Stimulated activated CD4-positive, alpha-beta T cell treated with anti-CD3 and anti-CD28 coated beads, Interleukin-2, amount 100 ng/mL, for 24 hours (primary cell): ENCODE measurements around the gene MROH8.
"Not testable (repeated sequence)": the region's sequence is repeated elsewhere in the genome, so short reads cannot be mapped to it uniquely, and the experiment has no call there.

Experiments
- DNase-seq, 2 donors: peaks; one replicate each; pipeline ENCODE4 v3.0.0-alpha.2; 2020

The MROH8 gene

DNA sequence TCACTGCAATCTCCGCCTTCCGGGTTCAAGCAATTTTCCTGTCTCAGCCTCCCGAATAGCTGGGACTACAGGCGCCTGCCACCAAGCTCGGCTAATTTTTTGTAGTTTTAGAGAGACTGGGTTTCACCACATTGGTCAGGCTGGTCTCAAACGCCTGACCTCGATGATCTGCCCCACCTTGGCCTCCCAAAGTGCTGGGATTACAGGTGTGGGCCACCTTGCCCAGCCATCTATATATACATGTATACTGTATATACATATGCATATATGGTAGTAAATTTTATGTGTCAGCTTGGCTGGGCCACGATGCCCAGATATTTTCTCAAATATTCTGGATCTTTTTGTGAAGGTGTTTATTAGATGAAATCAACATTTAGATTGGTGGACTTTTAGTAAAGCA is 102.3 kb downstream of the MROH8 start:
- DNase-seq = no peak

DNA sequence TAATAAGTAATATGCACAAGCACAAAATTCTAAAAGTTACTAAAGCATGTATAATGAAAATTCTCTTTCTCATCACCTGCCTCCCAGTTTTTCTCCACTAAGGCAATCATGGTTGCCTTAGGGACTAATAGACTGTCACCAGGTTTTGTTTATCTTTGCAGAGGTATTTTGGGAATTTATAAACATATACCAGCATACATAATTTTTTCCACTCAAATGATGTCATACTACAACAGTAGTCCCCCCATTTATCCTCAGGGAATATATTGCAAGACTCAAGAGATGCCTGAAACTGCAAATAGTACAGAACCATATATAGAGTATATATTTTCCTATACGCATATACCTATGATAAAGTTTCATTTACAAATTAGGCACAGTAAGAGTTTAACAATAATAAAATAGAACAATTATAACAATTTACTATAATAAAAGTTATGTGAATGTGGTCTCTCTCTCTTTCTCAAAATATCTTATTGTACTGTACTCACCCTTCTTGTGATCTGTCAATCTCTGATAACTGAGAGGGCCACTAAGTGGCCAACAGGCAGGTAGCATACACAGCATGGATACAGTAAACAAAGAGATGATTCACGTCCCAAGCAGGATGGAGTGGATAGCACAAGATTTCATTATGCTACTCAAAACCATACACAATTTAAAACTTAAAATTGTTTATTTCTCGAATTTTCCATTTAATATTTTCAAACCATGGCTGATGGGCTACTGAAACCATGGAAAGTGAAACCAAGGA is 103.2 kb downstream of the MROH8 start:
- no peak for DNase-seq

DNA sequence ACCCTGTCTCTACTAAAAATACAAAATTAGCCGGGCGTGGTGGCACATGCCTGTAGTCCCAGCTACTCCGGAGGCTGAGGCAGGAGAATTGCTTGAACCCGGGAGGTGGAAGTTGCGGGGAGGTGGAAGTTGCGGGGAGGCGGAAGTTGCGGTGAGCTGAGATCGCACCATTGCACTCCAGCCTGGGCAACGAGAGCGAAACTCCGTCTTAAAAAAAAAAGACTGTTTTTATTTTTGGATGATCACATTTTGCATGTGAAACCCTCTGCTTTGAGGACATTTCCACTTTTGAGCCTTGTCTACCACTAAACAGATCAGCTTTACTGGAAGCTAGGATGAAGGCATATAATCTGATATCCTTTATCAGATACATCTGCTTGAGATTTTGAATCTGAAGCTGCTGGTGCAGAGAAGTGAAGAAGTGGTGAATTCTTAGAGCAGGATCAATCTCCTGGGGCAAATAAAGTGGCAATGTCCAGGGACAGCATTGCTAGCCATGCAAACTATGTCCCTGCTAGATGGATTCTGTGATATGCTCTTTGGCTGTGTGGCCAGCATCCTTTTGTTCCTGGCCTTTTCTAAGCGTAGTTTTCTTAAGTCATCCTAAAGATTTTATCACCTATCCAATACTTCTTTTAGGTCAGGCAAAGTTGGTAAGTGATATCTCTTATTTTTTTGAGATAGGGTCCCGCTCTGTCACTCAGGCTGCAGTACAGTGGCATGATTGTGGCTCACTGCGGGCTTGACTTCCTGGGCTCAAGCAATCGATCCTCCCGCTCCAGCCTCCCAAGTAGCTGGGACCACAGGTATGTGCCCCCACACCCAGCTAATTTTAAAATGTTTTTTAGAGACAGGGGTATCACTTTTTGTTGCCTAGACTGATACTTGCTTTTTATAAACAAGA is 106.8 kb downstream of the MROH8 start:
- DNase-seq = no peak

DNA sequence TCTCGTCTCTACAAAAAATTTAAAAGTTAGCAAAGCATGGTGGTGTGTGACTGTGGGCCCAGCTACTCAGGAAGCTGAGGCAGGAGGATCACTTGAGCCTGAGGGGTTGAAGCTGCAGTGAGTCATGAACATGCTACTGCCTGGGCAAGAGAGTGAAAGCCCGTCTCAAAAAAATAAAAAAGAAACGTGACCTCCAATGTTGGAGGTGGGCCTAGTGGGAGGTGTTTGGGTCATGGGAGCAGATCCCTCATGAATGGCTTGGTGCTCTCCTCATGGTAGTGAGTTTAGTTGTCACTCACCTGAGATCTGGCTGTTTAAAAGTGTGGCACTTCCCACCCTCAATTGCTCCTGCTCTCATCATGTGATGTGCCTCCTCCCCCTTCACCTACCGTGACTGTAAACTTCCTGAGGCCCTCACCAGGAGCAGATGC is 107.9 kb downstream of the MROH8 start:
- DNase-seq = peak; percentile 10 to 28

DNA sequence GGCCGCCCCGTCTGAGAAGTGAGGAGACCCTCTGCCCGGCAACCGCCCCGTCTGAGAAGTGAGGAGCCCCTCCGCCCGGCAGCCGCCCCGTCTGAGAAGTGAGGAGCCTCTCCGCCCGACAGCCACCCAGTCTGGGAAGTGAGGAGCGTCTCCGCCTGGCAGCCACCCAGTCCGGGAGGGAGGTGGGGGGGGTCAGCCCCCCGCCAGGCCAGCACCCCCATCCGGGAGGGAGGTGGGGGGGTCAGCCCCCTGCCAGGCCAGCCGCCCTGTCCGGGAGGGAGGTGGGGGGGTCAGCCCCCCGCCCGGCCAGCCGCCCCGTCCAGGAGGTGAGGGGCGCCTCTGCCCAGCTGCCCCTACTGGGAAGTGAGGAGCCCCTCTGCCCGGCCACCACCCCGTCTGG is 109.8 kb downstream of the MROH8 start:
- DNase-seq = not testable (repeated sequence)

DNA sequence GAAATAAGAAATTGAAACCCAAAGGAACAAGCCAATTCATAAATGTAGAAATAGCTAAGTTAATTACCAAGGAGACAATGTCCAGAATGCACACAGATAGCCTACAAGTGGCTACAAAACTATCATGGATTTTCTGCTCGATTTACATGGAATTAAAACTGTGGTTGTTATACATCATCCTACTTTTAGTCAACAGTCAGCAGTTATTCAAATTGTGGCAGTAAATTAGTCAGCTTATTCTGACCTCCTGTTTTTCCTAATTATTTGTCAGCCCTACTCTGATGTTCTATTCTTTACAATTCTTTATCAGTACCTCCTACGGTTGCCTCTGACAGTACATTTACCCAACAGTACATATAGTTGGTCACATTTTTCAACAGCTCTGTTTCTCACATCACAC is 113.2 kb downstream of the MROH8 start:
- no peak for DNase-seq

DNA sequence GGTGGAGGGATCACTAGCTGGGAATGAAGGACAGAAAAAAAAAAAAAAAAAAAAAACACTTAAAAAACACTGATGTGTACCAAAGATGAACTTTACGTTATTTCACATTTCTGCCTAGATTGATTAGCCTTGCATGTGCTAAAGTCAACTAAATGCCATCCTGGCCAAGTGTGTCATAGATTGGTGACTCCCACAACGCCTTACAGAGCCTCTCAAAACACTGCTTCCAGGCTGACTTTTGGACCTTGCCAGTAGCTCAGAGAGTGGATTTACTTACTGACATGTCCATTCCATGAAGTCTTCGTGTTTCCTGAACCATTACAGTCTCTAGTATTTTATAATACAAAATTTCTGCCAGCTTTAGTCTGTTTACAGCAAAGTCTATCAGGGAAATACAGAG is 124.1 kb downstream of the MROH8 start:
- no peak for DNase-seq

DNA sequence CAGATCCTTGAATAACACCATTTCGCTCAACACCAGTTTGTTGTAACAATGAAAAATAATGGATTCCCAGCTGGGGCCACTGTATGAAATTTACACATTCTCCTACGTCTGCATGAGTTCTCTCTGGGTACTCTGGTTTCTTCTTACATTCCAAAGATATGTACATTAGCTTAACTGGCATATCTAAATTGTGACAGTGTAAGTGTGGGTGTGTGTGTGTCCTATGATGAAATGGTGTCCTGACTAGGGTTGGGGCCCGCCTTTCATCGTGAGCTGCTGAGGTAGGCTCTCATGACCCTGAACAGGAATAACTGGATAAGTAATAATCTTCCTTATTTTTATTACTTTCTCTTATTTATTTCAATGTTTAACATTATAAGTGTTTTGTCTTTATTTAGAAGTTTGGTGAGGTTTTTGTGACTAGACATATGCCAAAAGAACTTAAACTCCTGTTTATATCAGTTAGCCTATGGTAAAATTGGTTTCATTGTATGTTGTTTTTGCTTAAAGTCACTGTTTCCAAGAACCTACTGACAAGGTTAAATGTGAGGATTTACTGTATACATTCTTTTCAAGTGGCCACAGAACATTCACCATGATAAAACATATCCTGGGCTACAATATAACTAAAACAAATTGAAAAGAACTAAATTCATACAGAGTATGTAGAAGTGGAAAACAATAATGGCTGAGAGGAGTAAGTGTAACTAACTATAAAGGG is 126.0 kb downstream of the MROH8 start:
- no peak for DNase-seq
